Endothelial cell of umbilical vein (primary cell): ENCODE data around the gene AMER2. TPM values are rescaled to one million over a fixed set of nuclear protein-coding genes. Genes with fewer than 3 reads are reported as not detected.

Experiments used
- BruUV-seq: library from RNA; stranded (reverse); fragments of 400-500 nt; replicated peaks from 2 replicates; lab custom pipeline; 2021; lab: Mats Ljungman, UMichigan
- CTCF ChIA-PET: fragments of 300-600, 350-600 bp; sonication (Branson Sonifier 250); formaldehyde crosslinking; loops from one replicate; lab custom pipeline; 2021; ENCODE audit warnings: antibody characterized with exemption, inconsistent platforms; lab: Charles Lee
- POLR2A ChIA-PET: fragments of 300-600, 350-600 bp; sonication (Branson Sonifier 250); formaldehyde crosslinking; loops from one replicate; lab custom pipeline; 2021; ENCODE audit warnings: antibody characterized with exemption, inconsistent platforms; lab: Charles Lee
- DNase-seq: peaks from one replicate; pipeline ENCODE4 v3.0.0-alpha.2; 2011; ENCODE audit warnings: low read depth, low spot score
- FAIRE-seq: peaks from 2 replicates; lab custom pipeline; 2011; peaks lifted over from hg19 to GRCh38; lab: Jason Lieb, UNC
- H2AFZ ChIP-seq: 2 replicates; pipeline ENCODE4 v1.6.0; 2012; ENCODE audit warnings: low read depth, low read length, control low read depth, inconsistent platforms
- H3K27ac ChIP-seq: 2 replicates; pipeline ENCODE4 v1.5.1; 2011; ENCODE audit warnings: low read depth, mild to moderate bottlenecking, control low read depth, low read length, moderate library complexity; ENCODE audit not compliant: insufficient read depth
- H3K27me3 ChIP-seq, 2 experiments: 2 replicates each; pipeline versions ENCODE4 v1.6.0 to v1.6.1; 2011; ENCODE audit warnings: low read length in 2 of 2, mixed read lengths in 1 of 2; ENCODE audit not compliant: control insufficient read depth in 2 of 2, insufficient read depth in 2 of 2
- H3K36me3 ChIP-seq, 2 experiments: 2 replicates in 1 of 2; 3 replicates in 1 of 2; pipeline ENCODE4 v1.5.1; 2011; ENCODE audit warnings: low read length in 2 of 2, mild to moderate bottlenecking in 1 of 2, moderate library complexity in 1 of 2; ENCODE audit not compliant: control insufficient read depth in 2 of 2, insufficient read depth in 2 of 2; ENCODE audit errors: extremely low read depth in 1 of 2
- H3K4me1 ChIP-seq: 3 replicates; pipeline ENCODE4 v1.5.1; 2011; ENCODE audit warnings: mild to moderate bottlenecking, low read length; ENCODE audit not compliant: control insufficient read depth, insufficient read depth; ENCODE audit errors: extremely low read depth
- H3K4me2 ChIP-seq: 2 replicates; pipeline ENCODE4 v1.6.1; 2011; ENCODE audit warnings: low read length, control low read depth, mixed read lengths; ENCODE audit not compliant: insufficient read depth
- H3K4me3 ChIP-seq, 3 experiments: fragments of 200-600 bp in 1 of 3; sonication (generic), shearing (Covaris generic) in 1 of 3; replicated peaks in 1 of 3; 2 replicates each; pipeline ENCODE4 v1.5.1; 2011 to 2016; ENCODE audit warnings: control low read depth in 3 of 3, low read length in 3 of 3, mild to moderate bottlenecking in 2 of 3, inconsistent platforms in 1 of 3, low read depth in 1 of 3, moderate library complexity in 1 of 3; ENCODE audit not compliant: insufficient read depth in 1 of 3
- H3K79me2 ChIP-seq: 2 replicates; pipeline ENCODE4 v1.6.0; 2012; ENCODE audit warnings: low read length, inconsistent platforms; ENCODE audit not compliant: control insufficient read depth, insufficient read depth
- H3K9ac ChIP-seq: replicated peaks from 2 replicates; pipeline ENCODE3; 2011; ENCODE audit warnings: low read length, control low read depth; ENCODE audit not compliant: insufficient read depth; ENCODE audit errors: extremely low read depth
- H3K9me1 ChIP-seq: replicated peaks from 3 replicates; pipeline ENCODE4 v1.6.0; 2011; ENCODE audit warnings: mild to moderate bottlenecking, low read length; ENCODE audit not compliant: control insufficient read depth, insufficient read depth; ENCODE audit errors: extremely low read depth
- H3K9me3 ChIP-seq: replicated peaks from 2 replicates; pipeline ENCODE4 v1.5.1; 2012; ENCODE audit warnings: low read length, inconsistent platforms; ENCODE audit not compliant: control insufficient read depth, insufficient read depth
- H4K20me1 ChIP-seq: replicated peaks from 2 replicates; pipeline ENCODE3; 2011; ENCODE audit warnings: mild to moderate bottlenecking, low read length; ENCODE audit not compliant: control insufficient read depth, insufficient read depth; ENCODE audit errors: extremely low read depth
- EZH2 ChIP-seq: IDR thresholded peaks from 2 replicates; pipeline ENCODE4 v1.6.1; 2012; ENCODE audit warnings: borderline replicate concordance, low read depth, mild to moderate bottlenecking, moderate library complexity, low read length, inconsistent platforms; ENCODE audit not compliant: severe bottlenecking
- FOS ChIP-seq: IDR thresholded peaks from 2 replicates; pipeline ENCODE4 v1.6.1; 2011; ENCODE audit warnings: mild to moderate bottlenecking, low read length, moderate library complexity, borderline replicate concordance; ENCODE audit not compliant: insufficient read depth
- GATA2 ChIP-seq: IDR thresholded peaks from 2 replicates; pipeline ENCODE4 v1.7.0; 2011; ENCODE audit warnings: low read depth, mild to moderate bottlenecking, moderate library complexity, mixed read lengths, low read length; ENCODE audit not compliant: insufficient read length, insufficient read depth
- JUN ChIP-seq: IDR thresholded peaks from 2 replicates; pipeline ENCODE4 v1.6.1; 2011; ENCODE audit warnings: borderline replicate concordance, low read depth; ENCODE audit not compliant: insufficient read length, insufficient read depth
- MYC ChIP-seq: IDR thresholded peaks from one replicate; pipeline ENCODE4 v1.6.1; 2011; ENCODE audit warnings: mild to moderate bottlenecking, low read depth, low read length
- POLR2A ChIP-seq: IDR thresholded peaks from 2 replicates; pipeline ENCODE4 v1.6.1; 2012; ENCODE audit warnings: low read depth, mild to moderate bottlenecking, control low read depth, low read length
- POLR2AphosphoS5 ChIP-seq: IDR thresholded peaks from 2 replicates; pipeline ENCODE4 v1.6.1; 2012; ENCODE audit warnings: low read depth, mild to moderate bottlenecking, control low read depth, low read length, moderate library complexity; ENCODE audit not compliant: insufficient read depth
- dilution Hi-C: fragments of 300-500 bp; cut with MboI; formaldehyde crosslinking; loops from one replicate; pipeline ENCODE4 v1.15.0; 2019; ENCODE audit warnings: low sequenced_read_pairs; ENCODE audit not compliant: extremely low pct_ligation_motif_present
- intact Hi-C: fragments of 100-400 bp; cut with micrococcal nuclease; formaldehyde crosslinking; loops from one replicate; pipeline ENCODE4 v1.10.0; 2022
- polyA plus RNA-seq, 4 experiments: library from polyadenylated mRNA; depleted of rRNA in 3 of 4; stranded (reverse) in 3 of 4; unstranded in 1 of 4; fragments of >200 nt; gene quantifications; 2 replicates each; pipeline versions ENCODE4 v1.2.1 to v1.2.3, GENCODE V29; 2011 to 2012; ENCODE audit warnings: missing spikeins in 1 of 4
- total RNA-seq: library from RNA; stranded (reverse); gene quantifications from 2 replicates; pipeline ENCODE4 v1.2.3, GENCODE V29; 2021
- TF ChIP-seq, protein P1 (sequence below): IDR thresholded peaks from 2 replicates; pipeline ENCODE4 v1.6.1; 2011; ENCODE audit not compliant: insufficient read depth, insufficient read length
- TF ChIP-seq, protein P2 (sequence below), 2 donors: IDR thresholded peaks; 1 replicate in 1 of 2; 2 replicates in 1 of 2; pipeline ENCODE4 v1.5.1; 2011; ENCODE audit warnings: low read length in 2 of 2, mild to moderate bottlenecking in 2 of 2, moderate library complexity in 2 of 2, control low read depth in 1 of 2, inconsistent platforms in 1 of 2, low read depth in 1 of 2; ENCODE audit not compliant: insufficient read depth in 1 of 2; ENCODE audit errors: extremely low read depth in 1 of 2

Gene AMER2
- total and polyA plus RNA-seq, 2 donors (not counting 3 experiments of a cell fraction or from before 2014, with no cell fraction given), result not detected

DNA sequence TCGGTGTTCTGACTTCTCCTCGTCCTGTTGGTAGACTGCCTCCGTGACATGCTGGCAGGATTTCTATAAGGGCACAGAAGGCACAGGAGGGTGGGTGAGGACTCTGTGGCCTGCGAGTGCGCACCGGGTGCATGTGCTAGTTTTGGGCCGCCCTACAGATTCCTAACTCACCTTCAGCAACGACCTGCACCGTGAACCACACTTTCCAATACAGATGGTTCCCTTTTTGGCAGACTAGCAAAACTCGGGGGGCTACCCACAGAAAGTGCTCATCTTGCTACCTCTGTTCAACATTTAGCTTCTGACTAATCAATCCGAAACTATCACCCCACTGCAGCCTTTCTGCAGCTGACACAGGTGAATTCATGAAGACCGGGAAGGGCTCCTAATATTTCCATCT lies 14.1 kb upstream of the AMER2 start:
- Histone ChIP-seq H2AFZ (no peak overlapping the region), H3K27me3 (peaks cover 2 to 3% of the 10 kb centered on the region in 2 experiments), H3K4me1 (no peaks in the 10 kb centered on the region), H3K4me3 (no peak overlapping the region), H3K9me1 (no peaks in the 10 kb centered on the region), H3K4me2 (no peak overlapping the region), H3K36me3 (no peaks in the 10 kb centered on the region), H3K9ac (no peak overlapping the region), H3K9me3 (no peaks in the 10 kb centered on the region), H3K27ac (no peak overlapping the region), H4K20me1 (no peaks in the 10 kb centered on the region), H3K79me2 (no peaks in the 10 kb centered on the region)
- BruUV-seq, result no TSS peak
- FAIRE-seq (no peak), DNase-seq (no peak)
- intact Hi-C loops (no loop called here), dilution Hi-C loops (no loop called here)
- TF ChIP-seq GATA2, result no peak
- TF ChIP-seq, protein P1, sequence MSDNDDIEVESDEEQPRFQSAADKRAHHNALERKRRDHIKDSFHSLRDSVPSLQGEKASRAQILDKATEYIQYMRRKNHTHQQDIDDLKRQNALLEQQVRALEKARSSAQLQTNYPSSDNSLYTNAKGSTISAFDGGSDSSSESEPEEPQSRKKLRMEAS, result no peak
- no peak for TF ChIP-seq FOS
- TF ChIP-seq POLR2A, result no peak
- TF ChIP-seq JUN, result no peak
- no peak for TF ChIP-seq MYC
- CTCF ChIA-PET, result no interaction called here
- POLR2A ChIA-PET, result no interaction called here

GRCh38 chr13:25181597-25181996 lies 9.5 kb upstream of the AMER2 start:
- BruUV-seq, result no TSS peak
- Histone ChIP-seq H4K20me1 (no peaks in the 10 kb centered on the region), H3K4me1 (no peaks in the 10 kb centered on the region), H3K4me3 (no peak overlapping the region), H3K4me2 (no peak overlapping the region), H3K36me3 (no peaks in the 10 kb centered on the region), H2AFZ (no peak overlapping the region), H3K79me2 (no peaks in the 10 kb centered on the region), H3K27ac (no peak overlapping the region), H3K9ac (no peak overlapping the region), H3K27me3 (peaks cover 0 to 3% of the 10 kb centered on the region in 2 experiments), H3K9me1 (no peaks in the 10 kb centered on the region), H3K9me3 (no peaks in the 10 kb centered on the region)
- DNase-seq (no peak), FAIRE-seq (no peak)
- POLR2A ChIA-PET, result no interaction called here
- intact Hi-C loops (no loop called here), dilution Hi-C loops (no loop called here)
- CTCF ChIA-PET, result no interaction called here
- no peak for TF ChIP-seq MYC
- TF ChIP-seq POLR2AphosphoS5, result no peak
- no peak for TF ChIP-seq EZH2
- TF ChIP-seq, protein P2, sequence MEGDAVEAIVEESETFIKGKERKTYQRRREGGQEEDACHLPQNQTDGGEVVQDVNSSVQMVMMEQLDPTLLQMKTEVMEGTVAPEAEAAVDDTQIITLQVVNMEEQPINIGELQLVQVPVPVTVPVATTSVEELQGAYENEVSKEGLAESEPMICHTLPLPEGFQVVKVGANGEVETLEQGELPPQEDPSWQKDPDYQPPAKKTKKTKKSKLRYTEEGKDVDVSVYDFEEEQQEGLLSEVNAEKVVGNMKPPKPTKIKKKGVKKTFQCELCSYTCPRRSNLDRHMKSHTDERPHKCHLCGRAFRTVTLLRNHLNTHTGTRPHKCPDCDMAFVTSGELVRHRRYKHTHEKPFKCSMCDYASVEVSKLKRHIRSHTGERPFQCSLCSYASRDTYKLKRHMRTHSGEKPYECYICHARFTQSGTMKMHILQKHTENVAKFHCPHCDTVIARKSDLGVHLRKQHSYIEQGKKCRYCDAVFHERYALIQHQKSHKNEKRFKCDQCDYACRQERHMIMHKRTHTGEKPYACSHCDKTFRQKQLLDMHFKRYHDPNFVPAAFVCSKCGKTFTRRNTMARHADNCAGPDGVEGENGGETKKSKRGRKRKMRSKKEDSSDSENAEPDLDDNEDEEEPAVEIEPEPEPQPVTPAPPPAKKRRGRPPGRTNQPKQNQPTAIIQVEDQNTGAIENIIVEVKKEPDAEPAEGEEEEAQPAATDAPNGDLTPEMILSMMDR (IDR thresholded peaks at IDR 0.05; ENCODE audit: extremely low read depth in 1 of 2, insufficient read depth in 1 of 2, low read depth in 1 of 2, low read length in 2 of 2), result no peak
